Measurements from ENCODE around the gene SH3BP4. TPM values are rescaled to one million over a fixed set of nuclear protein-coding genes. Genes with fewer than 3 reads are reported as not detected.

SH3BP4 gene
- total and polyA plus RNA-seq, 10 of the 15 experiments (the other 5 are each of a cell fraction or from before 2014, with no cell fraction given) = 0.03 to 0.36 TPM; not detected in 8

DNA sequence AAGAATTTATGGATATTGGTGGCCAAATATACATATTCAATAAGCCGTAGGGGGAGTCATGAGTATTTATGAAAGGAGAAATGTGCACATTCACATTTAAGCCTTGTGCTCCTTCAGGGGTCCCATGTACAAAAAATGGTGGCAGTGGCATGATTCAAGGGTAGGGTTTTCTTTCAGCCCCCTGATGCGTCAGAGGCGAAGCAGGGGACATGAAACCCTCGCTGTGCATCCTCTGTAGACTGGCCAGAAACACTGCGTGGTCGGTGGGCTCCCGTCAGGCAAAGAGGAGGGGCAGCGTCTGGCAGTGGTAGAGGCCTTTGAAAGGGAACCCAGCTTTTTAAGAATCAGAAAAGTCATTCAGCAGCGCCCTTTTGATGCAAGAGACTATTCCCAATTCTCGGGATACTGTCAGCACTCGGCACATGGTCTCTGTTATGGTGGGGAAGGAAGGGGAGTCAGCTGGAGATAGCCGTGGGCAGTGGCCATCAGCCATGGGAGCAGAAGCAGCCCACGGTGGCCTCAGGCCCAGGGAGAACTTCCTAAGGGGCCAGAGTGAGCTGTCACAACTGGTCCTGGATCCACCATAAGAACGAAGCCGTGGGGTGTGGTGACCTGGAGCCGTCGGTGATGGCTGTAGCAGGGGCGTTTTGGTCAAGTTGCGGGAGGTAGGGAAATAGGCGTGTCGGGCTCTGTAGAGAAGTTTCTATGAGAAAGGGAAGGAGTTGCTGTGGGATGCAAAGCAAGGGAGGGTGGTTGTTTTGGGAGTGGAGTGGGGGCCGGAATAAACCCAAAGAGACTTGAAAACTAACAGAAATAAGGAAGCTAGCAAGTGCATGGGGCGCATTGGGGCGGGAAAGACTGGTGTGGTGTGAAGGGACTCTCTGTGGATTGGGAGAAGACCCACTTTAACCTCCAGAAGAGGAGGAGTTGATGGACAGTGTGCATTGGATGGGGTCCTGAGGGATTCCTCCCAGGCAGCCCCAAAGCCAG, 95.6 kb downstream of the SH3BP4 start:
- Histone ChIP-seq H3K4me3 (no peak overlapping the region), H4K20me1 (ENCODE audit: control insufficient read depth, insufficient read depth) (no peaks in the 10 kb centered on the region), H3K27ac (ENCODE audit: control insufficient read depth, insufficient read depth) (no peak overlapping the region), H3K9me3 (replicated peaks; ENCODE audit: control insufficient read depth, insufficient read depth, low read length) (no peaks in the 10 kb centered on the region; the same call in 2 of the 3 replicates), H3K4me1 (ENCODE audit: control insufficient read depth, insufficient read depth, low read length) (peaks cover 2% of the 10 kb centered on the region; the same call in 1 of the 2 replicates), H3K79me2 (ENCODE audit: control insufficient read depth, insufficient read depth, low read length) (no peaks in the 10 kb centered on the region), H3K27me3 (replicated peaks in 1 of 2; ENCODE audit: control insufficient read depth in 2 of 2, insufficient read depth in 2 of 2, low read length in 1 of 2) (no peaks in the 10 kb centered on the region; a peak in 1 of 4 replicates), H3K4me2 (ENCODE audit: control insufficient read depth, insufficient read depth) (no peak overlapping the region), H2AFZ (ENCODE audit: control insufficient read depth, low read depth, low read length) (no peak overlapping the region), H3K9ac (ENCODE audit: control insufficient read depth, insufficient read depth, low read length) (no peak overlapping the region), H3K36me3 (ENCODE audit: control insufficient read depth in 2 of 2, insufficient read depth in 2 of 2, low read length in 1 of 2) (no peaks in the 10 kb centered on the region)
- CTCF ChIA-PET = no interaction called here
- FAIRE-seq = no peak
- BruUV-seq (replicated peaks) = no TSS peak
- 56% methylated on average over 24 of the region's 24 CpGs for WGBS (ENCODE audit: insufficient coverage, insufficient replicate concordance, low lambda C conversion rate, missing lambda C conversion rate)
- SMC1A ChIA-PET (ENCODE audit: uncharacterized antibody, unreplicated experiment) = no interaction called here
- intact Hi-C loops (cut with micrococcal nuclease; ENCODE audit: unreplicated experiment) = no loop called here
- POLR2A ChIA-PET = no interaction called here
- RAD21 ChIA-PET (ENCODE audit: unreplicated experiment) = no interaction called here
- in situ Hi-C loops (cut with MboI) = no loop called here
- DNase-seq (ENCODE audit: low read depth, low spot score) = no peak
- ATAC-seq = no peak
- no peak for TF ChIP-seq BACH1 (IDR thresholded peaks at IDR 0.05; ENCODE audit: borderline replicate concordance)
- TF ChIP-seq ZZZ3 (IDR thresholded peaks at IDR 0.05; ENCODE audit: control insufficient read depth, insufficient read length, low read depth) = no peak
- TF ChIP-seq MXI1 (IDR thresholded peaks at IDR 0.05; ENCODE audit: low read depth, low read length) = no peak
- TF ChIP-seq RFX5 (IDR thresholded peaks at IDR 0.05; ENCODE audit: low read depth, low read length) = no peak
- TF ChIP-seq, protein P1, sequence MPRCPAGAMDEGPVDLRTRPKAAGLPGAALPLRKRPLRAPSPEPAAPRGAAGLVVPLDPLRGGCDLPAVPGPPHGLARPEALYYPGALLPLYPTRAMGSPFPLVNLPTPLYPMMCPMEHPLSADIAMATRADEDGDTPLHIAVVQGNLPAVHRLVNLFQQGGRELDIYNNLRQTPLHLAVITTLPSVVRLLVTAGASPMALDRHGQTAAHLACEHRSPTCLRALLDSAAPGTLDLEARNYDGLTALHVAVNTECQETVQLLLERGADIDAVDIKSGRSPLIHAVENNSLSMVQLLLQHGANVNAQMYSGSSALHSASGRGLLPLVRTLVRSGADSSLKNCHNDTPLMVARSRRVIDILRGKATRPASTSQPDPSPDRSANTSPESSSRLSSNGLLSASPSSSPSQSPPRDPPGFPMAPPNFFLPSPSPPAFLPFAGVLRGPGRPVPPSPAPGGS (IDR thresholded peaks at IDR 0.05; ENCODE audit: borderline replicate concordance, insufficient read depth, low read depth, low read length, poor library complexity, severe bottlenecking) = no peak
- TF ChIP-seq, protein P2, sequence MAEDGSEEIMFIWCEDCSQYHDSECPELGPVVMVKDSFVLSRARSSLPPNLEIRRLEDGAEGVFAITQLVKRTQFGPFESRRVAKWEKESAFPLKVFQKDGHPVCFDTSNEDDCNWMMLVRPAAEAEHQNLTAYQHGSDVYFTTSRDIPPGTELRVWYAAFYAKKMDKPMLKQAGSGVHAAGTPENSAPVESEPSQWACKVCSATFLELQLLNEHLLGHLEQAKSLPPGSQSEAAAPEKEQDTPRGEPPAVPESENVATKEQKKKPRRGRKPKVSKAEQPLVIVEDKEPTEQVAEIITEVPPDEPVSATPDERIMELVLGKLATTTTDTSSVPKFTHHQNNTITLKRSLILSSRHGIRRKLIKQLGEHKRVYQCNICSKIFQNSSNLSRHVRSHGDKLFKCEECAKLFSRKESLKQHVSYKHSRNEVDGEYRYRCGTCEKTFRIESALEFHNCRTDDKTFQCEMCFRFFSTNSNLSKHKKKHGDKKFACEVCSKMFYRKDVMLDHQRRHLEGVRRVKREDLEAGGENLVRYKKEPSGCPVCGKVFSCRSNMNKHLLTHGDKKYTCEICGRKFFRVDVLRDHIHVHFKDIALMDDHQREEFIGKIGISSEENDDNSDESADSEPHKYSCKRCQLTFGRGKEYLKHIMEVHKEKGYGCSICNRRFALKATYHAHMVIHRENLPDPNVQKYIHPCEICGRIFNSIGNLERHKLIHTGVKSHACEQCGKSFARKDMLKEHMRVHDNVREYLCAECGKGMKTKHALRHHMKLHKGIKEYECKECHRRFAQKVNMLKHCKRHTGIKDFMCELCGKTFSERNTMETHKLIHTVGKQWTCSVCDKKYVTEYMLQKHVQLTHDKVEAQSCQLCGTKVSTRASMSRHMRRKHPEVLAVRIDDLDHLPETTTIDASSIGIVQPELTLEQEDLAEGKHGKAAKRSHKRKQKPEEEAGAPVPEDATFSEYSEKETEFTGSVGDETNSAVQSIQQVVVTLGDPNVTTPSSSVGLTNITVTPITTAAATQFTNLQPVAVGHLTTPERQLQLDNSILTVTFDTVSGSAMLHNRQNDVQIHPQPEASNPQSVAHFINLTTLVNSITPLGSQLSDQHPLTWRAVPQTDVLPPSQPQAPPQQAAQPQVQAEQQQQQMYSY (CRISPR knock-in tag; IDR thresholded peaks at IDR 0.05) = no peak
- TF ChIP-seq POLR2AphosphoS5 (IDR thresholded peaks at IDR 0.05; ENCODE audit: low read length) = no peak
- no peak for TF ChIP-seq HDGF (IDR thresholded peaks at IDR 0.05)
- no peak for TF ChIP-seq NR2C2 (IDR thresholded peaks at IDR 0.05; ENCODE audit: borderline replicate concordance, control insufficient read depth, insufficient read length, low read depth)
- TF ChIP-seq EGR1 (IDR thresholded peaks at IDR 0.05; ENCODE audit: borderline replicate concordance in 1 of 2, low read depth in 2 of 2, low read length in 2 of 2) = no peak
- TF ChIP-seq, protein P3, sequence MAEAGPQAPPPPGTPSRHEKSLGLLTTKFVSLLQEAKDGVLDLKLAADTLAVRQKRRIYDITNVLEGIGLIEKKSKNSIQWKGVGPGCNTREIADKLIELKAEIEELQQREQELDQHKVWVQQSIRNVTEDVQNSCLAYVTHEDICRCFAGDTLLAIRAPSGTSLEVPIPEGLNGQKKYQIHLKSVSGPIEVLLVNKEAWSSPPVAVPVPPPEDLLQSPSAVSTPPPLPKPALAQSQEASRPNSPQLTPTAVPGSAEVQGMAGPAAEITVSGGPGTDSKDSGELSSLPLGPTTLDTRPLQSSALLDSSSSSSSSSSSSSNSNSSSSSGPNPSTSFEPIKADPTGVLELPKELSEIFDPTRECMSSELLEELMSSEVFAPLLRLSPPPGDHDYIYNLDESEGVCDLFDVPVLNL (IDR thresholded peaks at IDR 0.05; ENCODE audit: low read depth, low read length) = no peak
- no peak for TF ChIP-seq GABPA (IDR thresholded peaks at IDR 0.05; ENCODE audit: low read depth)
- TF ChIP-seq NFIC (IDR thresholded peaks at IDR 0.05; ENCODE audit: low read depth, low read length) = no peak
- TF ChIP-seq ZBED1 (IDR thresholded peaks at IDR 0.05; ENCODE audit: borderline replicate concordance) = no peak
- no peak for TF ChIP-seq JUND (IDR thresholded peaks at IDR 0.05; ENCODE audit: low read depth, low read length)
- no peak for TF ChIP-seq NBN (IDR thresholded peaks at IDR 0.05)
- TF ChIP-seq ZNF622 (IDR thresholded peaks at IDR 0.05) = no peak
- no peak for TF ChIP-seq POLR2A (IDR thresholded peaks at IDR 0.05; ENCODE audit: low read depth, low read length)
- TF ChIP-seq SMAD1 (IDR thresholded peaks at IDR 0.05; ENCODE audit: low read depth, partially characterized antibody) = no peak

All from GM12878 (cell line).